GM21367 (cell line): ENCODE results near the gene XRCC5.

Experiments
- ATAC-seq: cut with Tn5 transposase; IDR thresholded peaks from one replicate; pipeline ENCODE4 v1.9.1; 2021; ENCODE audit not compliant: unreplicated experiment

The XRCC5 gene

DNA sequence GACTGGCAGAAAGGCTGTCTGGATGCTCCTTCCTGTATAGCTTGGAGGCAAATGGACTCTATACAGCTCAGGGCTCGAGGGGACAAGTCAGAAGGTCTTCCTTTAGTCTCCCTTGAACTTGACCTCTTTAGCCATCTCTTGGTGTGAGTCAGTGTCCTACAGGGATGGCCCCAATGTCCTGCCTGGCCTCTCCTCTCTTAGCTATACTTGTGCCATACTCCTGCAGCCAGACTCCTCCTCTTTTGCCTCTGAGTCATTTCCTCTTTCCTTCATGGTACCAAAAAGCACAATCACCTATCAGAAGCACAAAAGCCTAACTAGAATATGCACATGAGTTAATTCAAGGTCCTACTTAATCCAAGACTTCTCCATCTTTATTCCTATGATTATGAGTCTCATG, 112.7 kb downstream of the XRCC5 start:
- no peak for ATAC-seq

DNA sequence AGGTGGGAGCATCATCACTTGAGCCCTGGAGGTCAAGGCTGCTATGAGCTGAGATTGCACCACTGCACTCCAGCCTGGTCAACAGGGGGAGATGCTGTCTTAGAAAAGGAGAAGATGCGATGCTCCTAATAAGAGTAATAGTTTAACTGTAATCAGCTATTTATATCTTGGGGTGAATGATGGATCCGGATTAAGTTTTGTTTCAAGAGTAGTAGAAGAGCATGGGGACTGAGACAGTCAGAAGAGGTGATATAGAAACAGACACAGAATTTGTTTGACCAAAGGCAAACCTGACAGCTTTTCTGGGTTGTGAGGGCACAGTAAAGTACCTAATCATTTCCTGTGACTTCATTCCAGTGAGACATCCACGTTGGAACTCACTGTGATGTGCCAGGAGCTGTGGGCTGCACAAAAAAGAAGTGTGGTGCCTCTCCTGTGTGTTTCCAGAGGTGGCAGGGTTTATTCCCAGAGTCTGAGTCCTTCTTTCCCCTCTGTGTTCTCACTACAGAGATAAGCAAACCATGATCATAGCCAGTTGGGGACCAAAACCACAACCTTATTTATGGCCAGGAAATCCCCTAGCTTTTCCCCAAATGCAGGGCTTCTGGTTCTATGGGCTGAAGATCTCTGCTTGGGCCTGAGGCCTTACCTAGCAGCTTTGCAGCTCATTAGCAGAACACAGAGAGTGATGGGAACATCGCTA, 113.7 kb downstream of the XRCC5 start:
- peak; percentile 45 for ATAC-seq

GRCh38 chr2:216224388-216224787, 115.2 kb downstream of the XRCC5 start:
- ATAC-seq, result no peak

- ATAC-seq, result no peak
Measured at GRCh38 chr2:216229277-216229914, 120.2 kb downstream of the XRCC5 start.

DNA sequence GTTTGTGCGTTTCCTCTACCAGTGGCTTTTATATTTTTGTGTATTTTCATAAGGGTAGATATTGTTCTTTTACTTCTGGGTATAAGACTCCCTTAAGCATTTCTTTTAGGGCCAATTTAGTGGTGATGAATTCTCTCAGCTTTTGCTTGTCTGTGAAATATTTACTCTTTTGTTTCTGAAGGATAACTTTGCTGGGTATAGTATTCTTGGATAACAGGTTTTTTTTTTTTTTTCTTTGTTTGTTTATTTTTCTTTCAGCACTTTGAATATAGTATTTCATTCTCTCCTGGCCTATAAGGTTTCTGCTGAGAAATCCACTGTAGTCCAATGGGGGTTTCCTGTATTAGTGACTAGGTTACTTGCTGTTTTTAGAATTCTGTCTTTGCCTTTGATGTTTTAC, 122.7 kb downstream of the XRCC5 start:
- ATAC-seq, result no peak

DNA sequence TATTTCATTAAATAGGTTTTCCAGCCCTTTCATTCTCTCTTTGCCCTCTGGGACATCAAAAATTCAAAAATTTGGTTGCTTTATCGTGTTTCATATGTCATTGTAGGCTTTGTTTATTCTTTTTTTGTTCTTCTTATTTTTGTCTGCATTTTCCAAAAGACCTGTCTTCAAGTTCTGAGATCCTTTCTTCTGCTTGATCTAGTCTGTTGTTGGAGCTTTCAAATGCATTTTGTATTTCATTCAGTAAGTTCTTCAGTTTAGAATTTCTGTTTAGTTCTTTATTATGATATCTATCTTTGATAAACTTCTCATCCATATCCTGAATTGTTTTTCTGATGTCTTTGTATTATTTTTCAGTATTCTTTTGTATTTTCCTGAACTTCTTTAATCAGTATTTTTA, 123.6 kb downstream of the XRCC5 start:
- ATAC-seq, result no peak

DNA sequence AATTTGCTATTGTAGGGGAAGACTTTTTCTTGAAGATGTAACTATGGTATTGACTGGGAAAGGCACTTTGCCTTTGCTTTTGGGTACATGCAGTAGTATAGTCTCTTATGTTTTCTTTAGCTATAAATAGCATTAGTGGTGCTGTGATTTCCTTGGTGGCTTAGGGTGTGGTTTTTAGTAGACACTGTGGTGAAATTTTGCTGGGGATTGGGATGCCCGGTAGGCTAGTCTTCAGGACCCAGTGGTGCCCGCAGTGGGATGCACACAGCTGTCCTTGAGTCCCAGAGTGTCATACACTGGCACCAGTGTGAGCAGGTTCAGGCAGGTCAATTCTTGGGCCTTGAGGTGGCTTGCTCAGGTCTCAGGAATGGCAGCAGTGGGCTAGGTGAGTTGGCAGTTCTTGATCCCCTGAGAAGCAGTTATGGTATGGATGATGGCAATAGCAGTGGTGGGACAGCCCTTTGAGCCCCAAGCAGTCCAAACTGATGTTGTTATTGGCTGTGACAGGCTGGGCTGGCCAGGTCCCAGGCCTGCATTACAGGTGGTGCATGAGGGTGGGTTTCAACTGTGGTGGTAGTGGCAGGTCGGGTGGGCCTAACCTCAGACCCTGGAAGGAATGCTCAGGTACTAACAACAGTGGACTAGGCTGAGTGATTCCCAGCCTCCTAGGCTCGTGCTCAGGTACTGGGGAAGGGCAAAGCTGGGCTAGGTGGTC, 124.3 kb downstream of the XRCC5 start:
- no peak for ATAC-seq

DNA sequence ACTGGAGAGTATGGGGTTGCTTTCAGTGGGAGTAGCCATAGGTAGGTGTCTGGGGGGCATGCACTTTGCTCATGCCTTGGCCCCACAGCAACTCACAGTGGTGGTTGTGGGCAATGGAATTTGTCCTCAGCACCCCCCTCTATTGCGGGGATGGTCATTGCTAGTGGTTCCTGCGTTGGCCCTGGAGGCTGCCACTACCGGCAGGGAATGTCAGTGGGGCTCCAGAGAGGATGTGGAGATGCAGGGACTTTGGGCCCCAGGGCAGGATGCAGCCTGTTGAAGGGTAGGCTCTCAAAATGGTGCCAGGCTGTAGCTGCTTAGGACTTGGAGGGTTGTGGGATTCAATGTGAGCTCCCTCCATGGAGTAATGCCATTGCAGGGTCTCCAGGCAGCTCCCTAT, 125.0 kb downstream of the XRCC5 start:
- no peak for ATAC-seq

GRCh38 chr2:216235462-216235861, 126.3 kb downstream of the XRCC5 start:
- no peak for ATAC-seq

DNA sequence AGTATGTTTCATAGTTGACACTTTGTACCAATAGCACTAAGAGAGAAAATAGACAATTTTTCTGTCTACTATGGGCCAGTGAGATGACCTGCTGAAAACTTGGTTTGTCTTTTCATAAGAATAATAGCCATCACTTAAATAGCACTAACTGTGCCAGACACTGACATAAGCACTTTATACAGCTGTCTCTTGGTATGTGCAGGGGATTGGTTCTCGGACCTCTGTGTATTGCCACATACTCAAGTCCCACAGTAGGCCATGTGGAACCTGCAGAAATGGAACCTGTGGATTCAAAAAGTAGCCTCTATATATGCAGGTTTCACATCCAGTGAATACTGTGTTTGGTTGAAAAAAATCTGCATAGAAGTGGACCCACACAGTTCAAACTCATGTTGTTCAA, 126.7 kb downstream of the XRCC5 start:
- no peak for ATAC-seq

GRCh38 chr2:216236486-216236885, 127.3 kb downstream of the XRCC5 start:
- ATAC-seq, result no peak

DNA sequence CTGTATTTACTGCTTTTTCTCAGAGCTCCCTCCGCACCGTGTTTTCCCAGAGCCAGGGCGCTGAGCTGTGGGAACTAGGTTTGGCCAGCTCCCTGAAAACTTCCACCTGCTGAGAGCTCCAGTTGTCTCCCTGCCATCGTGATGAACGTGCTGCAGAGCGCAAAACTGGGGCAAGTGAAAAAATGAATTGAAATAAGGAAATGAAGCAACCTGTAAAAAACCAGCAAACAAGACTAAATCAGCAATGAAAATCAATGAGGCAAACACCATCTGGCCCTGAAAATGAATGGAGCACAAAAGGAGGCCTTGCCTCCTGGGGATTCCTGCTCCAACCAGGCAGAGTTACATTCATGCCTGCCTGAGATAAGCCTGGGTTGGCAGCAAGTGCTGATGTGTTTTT, 133.2 kb downstream of the XRCC5 start:
- ATAC-seq, result no peak

- ATAC-seq, result no peak
Measured at GRCh38 chr2:216243026-216243425, 133.9 kb downstream of the XRCC5 start.

GRCh38 chr2:216245391-216245975, 136.3 kb downstream of the XRCC5 start:
- ATAC-seq, result no peak

DNA sequence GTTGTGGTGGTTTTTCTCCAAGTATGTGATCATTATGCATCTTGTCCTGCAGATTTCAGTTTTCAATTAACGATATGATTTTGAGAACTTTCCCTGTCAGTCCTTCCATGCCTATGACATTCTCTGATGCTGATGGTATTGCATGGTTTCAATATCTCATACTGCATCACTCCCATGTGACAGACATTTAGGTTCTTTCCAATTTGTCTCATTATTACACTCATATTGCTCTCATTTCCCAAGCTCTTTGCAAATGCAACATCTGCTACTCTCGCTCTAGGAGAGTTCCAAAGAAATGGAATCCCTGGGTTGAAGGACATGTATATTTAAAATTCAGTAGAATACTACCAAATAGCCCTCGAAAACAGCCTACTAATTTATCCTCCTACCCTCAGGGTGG, 137.6 kb downstream of the XRCC5 start:
- no peak for ATAC-seq
